ENCODE measurements around the gene MAPK8.

GRCh38 chr10:48382982-48383381 is 76.5 kb downstream of the MAPK8 start:
- TF ChIP-seq ZNF138 (tag by site-specific recombination; IDR thresholded peaks at IDR 0.05; ENCODE audit: borderline replicate concordance): no peak
- TF ChIP-seq, protein P1, sequence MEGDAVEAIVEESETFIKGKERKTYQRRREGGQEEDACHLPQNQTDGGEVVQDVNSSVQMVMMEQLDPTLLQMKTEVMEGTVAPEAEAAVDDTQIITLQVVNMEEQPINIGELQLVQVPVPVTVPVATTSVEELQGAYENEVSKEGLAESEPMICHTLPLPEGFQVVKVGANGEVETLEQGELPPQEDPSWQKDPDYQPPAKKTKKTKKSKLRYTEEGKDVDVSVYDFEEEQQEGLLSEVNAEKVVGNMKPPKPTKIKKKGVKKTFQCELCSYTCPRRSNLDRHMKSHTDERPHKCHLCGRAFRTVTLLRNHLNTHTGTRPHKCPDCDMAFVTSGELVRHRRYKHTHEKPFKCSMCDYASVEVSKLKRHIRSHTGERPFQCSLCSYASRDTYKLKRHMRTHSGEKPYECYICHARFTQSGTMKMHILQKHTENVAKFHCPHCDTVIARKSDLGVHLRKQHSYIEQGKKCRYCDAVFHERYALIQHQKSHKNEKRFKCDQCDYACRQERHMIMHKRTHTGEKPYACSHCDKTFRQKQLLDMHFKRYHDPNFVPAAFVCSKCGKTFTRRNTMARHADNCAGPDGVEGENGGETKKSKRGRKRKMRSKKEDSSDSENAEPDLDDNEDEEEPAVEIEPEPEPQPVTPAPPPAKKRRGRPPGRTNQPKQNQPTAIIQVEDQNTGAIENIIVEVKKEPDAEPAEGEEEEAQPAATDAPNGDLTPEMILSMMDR (tag by site-specific recombination; IDR thresholded peaks at IDR 0.05): no peak
- TF ChIP-seq ZNF473 (tag by site-specific recombination; IDR thresholded peaks at IDR 0.05): no peak
- no peak for TF ChIP-seq KLF9 (tag by site-specific recombination; IDR thresholded peaks at IDR 0.05; ENCODE audit: low read depth)
- TF ChIP-seq ZNF274 (IDR thresholded peaks at IDR 0.05; ENCODE audit: low read length): no peak
- no peak for TF ChIP-seq ZNF274 (tag by site-specific recombination; IDR thresholded peaks at IDR 0.05; ENCODE audit: borderline replicate concordance)
- no peak for TF ChIP-seq ZNF175 (tag by site-specific recombination; IDR thresholded peaks at IDR 0.05)
- no peak for TF ChIP-seq ZNF350 (tag by site-specific recombination; IDR thresholded peaks at IDR 0.05)
- TF ChIP-seq TCF7L2 (IDR thresholded peaks at IDR 0.05; ENCODE audit: borderline replicate concordance, low read depth, low read length): no peak
- no peak for TF ChIP-seq ZIC2 (tag by site-specific recombination; IDR thresholded peaks at IDR 0.05)
- no peak for TF ChIP-seq ZNF366 (tag by site-specific recombination; conservative IDR thresholded peaks at IDR 0.05)
- no peak for TF ChIP-seq ZNF510 (tag by site-specific recombination; IDR thresholded peaks at IDR 0.05; ENCODE audit: insufficient replicate concordance)
- no peak for TF ChIP-seq ZNF121 (tag by site-specific recombination; IDR thresholded peaks at IDR 0.05)

Measured in HEK293 (cell line).